GM21528 (cell line): Measurements from ENCODE around the gene EXOC6B.

Source experiments
- ATAC-seq: cut with Tn5 transposase; IDR thresholded peaks from one replicate; pipeline ENCODE4 v1.9.1; 2021; ENCODE audit warnings: mild to moderate bottlenecking, moderate library complexity; ENCODE audit not compliant: unreplicated experiment, low FRiP score

Gene EXOC6B

DNA sequence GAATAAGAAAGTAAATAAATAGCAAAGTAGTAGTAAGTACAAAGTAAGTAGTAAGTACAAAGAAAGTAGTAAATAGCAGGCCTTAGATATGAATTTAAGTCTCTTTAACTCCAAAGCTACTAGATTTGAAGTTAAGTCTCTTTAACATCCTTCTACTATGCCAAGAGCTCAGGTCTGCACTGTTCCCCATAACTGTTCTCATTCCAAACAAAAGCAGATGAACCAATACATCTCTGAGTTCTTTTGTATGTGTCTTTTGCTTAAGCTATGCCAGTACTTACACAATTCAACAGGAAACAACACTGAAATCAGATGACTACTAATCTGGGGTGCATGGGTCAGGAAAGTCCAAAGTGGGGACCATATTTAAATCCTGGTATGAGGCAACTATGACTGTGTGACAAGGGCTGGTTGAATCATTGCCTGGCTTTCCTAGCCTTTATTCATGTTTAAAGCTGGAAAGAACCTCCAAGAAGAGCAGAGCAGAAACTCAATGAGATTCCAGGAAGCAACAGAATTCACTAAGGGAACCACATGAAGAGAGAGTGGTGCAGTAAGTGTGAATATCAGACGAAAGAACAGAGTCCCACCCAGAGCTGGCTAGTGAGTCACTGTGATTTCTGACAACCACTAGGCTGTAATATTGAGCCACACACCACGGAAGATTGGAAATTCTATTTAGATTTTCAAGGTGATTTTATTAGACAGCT lies 627.1 kb downstream of the EXOC6B start:
- no peak for ATAC-seq

DNA sequence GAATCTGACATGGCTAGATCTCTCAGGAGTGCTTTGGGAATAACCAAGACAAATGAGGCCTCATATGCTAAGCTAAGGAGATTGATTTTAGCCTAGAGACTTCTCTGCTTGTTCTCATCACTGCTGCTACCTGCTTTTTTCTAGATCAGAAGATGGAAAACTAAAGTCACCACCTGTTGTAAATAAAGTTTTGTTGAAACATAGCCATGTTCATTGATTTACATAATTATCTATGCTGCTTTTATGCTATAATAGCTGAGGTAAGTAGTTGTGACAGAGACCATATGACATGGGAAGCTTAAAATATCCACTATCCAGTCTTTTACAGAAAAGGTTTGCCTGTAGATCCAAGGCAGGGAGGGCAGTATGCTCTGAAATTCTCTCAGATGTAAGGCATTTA lies 632.1 kb downstream of the EXOC6B start:
- no peak for ATAC-seq

DNA sequence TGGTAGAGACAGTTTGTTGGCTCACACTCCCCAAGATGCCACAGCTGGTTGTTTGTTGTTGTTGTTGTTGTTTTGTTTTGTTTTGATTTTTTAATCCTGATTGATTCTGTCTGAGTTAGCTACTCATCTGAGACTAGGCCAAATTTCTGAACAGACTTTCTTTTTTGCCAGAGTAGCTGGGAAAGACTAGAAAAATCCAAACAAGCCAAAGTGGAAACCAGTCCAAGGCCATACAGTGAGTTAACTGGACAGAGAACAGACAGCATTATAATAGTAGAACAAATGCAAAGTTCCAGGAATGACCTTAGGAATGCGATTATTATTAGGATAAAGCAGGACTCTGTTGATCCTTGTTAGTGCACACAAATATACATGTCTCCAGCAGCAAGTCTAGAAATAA lies 634.4 kb downstream of the EXOC6B start:
- no peak for ATAC-seq

DNA sequence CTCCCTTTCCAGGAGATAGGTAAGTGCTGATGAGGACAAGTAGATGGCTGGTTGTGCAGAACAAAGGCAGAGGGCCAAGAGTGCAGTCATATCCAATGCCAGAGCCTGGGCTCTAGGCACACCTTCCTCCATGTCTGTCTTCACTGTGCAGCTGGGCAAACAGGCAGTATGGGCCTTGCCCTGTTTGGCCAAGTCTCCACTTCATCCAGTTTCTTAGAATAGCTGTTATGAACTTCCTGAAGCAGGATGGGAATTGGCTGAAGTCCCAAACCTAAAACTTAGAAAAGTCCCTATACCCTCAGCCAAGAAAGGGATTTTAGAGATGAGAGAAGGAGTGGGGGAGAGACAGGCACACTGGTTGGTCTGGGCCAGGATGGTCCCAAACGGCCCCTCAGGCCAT lies 640.6 kb downstream of the EXOC6B start:
- ATAC-seq: no peak

DNA sequence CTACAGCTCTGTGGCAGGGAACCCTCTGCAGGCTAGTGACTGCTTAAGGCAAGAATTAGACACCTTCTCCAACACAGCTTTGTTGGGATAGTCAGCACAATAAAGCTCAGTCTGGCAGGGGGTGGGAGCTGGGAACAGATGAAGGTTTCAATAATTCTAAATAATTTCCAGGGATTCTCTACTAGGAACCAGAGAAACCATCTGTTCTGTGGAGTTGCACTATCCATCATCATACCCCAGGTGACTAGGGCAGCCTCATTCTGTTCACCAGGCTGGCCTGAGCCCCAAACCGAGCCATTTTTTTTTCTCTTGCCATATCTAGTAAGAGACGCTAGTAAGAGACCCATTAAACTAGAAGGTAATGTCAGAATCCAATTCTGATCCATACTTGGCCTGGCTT lies 642.4 kb downstream of the EXOC6B start:
- ATAC-seq: no peak

DNA sequence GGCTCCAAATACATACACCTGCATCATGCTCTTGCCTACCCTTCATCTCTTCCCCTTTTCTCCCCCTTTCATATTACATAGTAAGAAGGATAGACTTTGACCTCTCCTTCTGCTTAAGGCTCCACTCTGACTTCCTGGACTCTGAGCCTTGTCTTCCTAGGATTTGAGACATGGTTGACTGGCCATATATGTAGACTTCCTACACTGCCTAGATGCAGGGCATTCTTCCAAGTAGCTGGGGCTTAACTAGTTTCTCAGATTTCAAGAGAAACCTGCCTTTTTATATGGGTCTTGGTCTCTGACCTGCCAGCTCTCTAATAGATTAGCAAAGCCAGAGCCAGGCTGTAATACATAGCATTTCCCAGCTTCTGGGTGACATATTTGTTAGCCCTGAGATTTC lies 642.8 kb downstream of the EXOC6B start:
- no peak for ATAC-seq

DNA sequence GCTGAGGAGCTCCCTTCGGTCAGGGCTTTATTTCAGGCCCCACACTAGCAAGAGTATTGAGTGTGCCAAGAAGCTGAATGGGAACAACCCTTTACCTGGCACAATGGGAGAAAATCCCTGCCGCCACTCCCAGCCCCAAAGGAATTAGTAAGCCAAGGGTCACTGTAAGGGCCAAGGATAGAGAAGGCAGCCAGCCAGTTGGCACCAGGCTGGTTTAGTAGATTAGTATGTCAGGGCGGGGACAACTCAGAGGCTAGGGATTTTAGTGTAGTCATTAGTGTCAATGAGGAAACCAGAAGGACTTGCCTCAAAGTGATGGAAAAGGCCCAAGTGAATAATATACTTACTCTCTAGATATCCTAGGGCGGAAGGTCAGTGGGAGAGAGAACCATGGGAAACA lies 643.3 kb downstream of the EXOC6B start:
- no peak for ATAC-seq

DNA sequence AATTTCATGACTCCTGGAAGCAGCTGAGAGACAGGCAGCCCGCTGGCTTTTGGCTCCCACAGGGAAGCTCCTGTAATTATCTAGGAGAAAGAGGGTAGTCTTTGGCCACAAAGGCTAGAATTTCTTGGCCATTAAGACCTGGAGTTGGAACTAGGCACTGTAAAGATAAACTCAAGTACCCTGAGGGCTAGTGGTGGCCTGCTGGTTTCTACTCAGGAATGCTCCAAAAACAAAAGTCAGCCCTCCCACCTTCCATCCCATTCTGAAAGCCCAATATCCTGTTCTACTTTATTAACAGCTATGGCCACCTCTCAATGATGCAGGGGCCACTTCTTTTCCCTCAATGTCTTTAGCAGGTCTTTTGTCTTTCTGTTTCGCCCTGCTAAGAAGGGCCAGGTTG lies 644.2 kb downstream of the EXOC6B start:
- ATAC-seq: no peak

DNA sequence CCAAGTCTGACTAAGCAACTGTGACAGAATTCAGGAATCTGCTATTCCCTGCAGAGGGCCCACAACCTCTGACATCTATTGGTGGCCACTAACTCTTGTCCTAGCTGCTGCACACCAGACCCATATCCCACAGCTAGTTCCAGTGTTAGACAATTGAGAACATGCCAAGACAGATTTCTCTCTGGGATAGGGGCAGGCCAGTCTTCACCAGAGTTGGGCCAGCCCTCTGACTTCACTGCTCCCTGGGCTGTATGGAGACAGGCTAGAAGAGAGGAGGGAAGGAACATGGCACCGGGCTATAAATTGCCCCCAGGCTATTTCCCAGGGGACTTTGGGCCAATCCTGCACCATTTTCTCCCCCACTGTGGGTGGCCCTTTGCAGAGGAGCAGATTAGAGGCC lies 645.5 kb downstream of the EXOC6B start:
- no peak for ATAC-seq

DNA sequence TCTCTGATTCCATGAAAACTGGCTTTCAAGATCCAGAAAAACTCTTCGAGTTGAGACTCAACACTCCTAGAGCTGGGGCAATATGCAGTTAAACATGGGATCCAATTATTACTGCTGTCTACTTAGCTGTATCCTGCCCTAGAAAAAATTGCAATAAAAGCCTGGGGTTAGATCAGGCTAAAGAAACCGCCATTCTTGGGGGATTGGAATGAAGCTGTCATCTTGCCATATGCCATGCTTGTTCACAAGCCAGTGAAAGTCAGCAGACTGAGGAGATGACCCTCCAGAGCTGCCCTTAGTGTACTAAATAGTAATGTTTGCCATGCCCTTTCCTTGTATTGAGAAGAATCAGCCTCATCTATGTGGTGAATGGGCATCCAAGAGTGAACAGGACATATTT lies 647.3 kb downstream of the EXOC6B start:
- ATAC-seq: no peak

DNA sequence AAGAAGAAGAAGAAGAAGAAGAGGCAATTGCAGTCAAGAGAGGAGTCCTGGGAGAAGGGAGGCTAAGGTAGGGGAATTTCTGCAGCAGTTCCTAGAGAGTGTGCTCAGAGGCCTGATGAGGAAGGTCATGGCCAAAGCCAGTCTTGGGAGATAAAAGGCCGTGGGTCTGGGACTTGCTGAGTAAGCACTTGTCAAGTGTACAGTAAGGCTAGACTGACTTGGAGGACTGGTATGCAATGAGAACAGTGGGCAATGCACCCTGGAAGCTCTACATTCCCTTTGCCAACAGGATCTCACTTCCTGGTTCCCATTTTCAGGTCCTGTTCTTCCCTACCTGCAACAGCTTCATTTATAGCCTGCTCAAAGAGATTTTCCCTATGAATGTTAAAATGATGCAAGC lies 649.6 kb downstream of the EXOC6B start:
- ATAC-seq: no peak

DNA sequence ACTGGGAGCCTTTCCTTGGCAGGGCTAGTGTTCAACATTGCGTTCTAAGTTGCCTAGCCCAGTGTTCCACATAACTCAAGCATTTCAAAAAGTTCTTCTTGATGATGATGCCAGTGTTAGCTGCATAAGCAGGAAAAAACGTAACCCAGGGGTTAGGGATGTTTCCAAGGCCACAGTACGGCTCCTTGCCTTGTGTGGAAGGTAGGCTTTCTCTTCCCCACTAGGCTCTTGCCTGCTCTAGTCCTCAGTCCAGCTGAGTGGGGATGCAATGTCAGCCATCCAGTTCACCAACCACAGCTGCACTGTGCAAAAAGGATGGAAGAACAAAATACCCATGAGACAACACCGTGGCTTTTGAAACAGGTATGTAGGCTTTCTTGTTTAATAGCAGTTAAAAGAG lies 650.2 kb downstream of the EXOC6B start:
- no peak for ATAC-seq

DNA sequence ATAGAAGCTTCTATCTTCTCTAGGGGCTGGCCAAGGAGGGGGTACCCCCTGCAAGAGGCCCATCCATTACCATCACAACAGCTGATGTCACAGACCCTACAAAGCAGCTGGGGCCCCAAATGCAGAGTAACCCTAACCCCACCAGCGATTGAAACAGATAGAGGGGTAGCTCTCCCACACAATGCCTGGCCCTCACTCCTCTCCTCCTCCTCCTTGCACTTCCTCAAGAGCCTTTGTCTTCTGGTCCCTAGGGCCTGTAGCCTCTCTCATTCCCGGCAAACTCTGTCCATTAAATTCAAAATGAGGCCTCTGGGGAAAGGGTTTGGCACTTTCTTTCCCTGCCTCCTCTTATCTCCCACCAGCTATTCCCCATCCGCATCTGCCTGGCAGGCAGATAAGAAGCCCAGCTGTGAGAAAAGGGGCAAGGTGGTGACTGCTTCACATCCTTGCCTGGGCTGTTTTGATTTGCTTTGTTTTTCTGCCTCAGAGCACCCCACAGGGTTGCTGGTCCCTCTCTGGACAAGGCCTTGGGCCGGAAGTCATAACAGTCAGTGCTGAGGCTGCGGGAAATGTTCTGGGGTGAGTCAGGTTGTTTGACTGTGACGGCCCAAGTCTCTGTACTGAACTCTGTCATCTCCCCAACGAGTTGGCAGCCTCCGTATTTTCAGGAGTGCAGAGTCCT lies 652.1 kb downstream of the EXOC6B start:
- no peak for ATAC-seq

DNA sequence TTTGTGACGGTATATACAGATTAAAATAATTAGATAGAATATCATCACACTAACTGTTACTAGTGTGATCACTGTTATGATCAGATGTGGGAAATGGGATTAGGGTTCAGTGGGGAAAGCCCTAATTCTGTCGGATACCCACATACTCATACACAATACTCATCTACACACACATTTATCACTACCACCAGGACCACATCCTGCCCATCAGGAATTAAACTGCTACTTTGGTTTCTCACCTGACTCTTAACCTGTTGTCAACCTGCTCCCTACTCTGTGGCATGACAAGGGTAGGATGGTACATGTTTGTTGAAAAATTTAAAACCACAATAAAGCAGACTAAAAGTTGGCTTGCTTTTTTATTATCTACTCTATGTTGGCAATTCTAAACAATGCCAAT lies 653.4 kb downstream of the EXOC6B start:
- no peak for ATAC-seq

DNA sequence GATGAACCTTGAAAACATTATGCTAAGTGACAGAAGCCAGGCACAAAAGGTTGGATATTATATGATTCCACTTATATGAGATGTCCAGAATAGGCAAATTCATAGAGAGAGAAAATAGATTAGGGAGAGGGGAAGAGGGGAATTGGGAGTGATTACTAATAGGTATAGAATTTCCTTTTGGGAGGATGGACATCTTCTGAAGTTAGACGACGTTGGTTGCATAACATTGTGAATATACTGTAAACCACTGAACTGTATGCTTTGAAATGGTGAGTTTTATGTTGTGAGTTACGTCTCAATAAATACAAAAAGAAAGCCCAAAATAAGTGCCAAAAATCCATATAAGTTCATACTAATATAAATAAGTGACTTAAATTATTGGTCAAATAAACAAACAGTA lies 659.6 kb downstream of the EXOC6B start:
- ATAC-seq: no peak

DNA sequence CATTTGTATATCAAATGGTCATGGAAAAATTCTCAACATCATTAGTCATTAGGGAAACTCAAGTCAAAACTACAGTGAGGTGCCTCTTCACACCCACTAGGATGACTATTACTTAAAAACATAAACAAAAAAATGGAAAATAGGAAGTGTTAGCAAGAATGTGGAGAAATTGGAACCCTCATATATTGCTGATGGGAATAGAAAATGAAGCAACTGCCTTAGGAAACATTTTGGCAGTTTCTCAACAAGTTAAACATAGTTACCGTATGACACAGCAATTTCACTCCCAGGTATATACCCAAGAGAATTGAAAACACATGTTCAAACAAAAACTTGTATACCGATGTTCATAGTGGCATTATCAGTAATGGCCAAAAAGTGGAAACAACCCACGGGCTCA lies 660.0 kb downstream of the EXOC6B start:
- ATAC-seq: no peak

DNA sequence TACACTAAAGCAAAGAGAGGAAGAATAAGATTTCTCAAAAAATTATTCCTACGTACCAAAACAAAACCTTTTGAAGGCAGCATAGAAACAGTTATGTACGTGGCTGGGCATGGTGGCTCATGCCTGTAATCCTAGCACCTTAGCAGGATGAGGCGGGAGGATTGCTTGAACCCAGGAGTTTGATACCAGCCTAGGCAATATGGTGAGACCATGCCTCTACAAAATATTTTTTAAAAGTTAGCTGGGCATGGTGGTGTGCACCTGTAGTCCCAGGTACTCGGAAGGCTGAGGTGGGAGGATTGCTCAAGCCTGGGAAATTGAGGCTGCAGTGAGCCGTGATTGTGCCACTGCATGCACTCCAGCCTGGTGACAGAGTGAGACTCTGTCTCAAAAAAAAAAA lies 663.3 kb downstream of the EXOC6B start:
- no peak for ATAC-seq

DNA sequence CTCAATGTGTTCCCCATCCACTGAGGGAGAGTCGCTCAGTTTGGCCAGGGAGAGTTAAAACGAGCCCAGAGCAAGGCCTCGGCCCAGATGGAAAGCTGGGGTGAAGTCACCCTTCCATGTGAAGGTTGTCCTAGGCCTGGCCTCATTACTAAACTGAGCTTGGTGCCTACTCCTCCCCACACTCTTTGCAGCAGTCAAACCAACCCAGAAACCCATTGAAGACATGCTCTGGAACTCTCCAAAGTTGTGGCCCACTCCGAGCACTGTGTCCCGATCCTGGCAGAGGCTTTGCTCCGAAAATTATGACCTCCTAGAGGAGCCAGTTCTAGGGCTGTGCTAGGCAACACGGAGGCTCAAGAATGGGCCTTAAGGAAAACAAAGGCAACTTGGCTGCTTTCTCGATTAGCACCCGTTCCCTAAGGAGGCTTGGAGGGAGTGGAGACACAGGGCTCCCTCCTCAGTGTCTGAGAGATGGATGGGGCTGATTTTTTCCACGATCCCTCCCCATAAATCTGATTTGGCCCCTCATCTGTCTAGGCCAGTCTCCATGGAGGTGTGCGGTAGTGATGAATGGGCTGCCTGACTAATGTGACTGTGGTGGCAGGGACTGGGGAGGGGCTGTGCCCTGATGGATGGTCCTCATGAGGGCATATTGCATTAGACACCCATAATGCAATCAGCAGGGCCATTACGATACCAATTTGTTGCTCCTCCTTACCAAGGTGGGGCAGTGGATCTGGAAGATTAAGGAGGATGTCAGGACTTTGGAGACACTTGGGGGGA lies 666.4 kb downstream of the EXOC6B start:
- no peak for ATAC-seq

DNA sequence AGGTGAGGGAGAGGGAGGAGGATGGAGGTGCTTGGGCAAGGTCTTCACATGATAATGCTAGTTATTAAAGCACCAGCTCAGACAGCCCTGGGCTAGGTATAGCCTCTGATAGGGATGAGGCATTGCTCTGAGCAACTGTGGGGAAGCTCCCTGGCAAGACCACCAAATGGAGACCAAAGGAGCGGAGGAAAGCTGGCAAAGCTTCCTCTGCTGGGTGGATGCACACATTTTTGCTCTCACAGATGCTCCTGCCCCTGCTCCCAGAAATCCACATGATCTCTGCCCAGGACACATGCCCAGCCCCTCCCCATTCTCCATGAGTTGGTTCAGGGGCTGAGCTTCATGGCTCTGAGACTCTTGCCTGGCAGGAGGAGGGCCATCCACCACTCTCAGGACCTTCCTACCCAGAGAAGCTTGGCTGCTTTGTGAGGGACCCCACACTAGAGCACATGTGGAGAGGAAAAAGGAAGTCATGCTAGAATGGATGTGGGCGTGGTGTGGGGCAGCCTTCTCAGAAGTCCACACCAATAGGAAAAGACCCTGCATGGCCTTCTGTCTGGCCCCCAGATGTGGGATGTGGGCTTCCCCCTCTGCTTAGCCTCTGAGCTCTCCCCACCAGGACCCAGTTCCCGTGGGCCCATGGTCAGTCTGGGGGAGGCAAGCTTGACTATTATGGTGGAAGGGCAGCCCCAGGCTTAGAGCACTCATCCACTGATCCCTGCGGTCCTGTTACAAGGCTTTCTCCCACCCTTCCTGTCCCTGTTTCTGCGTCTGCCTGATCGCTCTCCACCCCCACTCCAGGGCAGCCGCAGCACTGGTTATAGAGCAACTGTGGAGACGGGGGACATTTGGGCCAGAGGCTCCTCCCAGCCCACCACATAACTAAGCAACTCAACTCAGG lies 667.7 kb downstream of the EXOC6B start:
- ATAC-seq: no peak

DNA sequence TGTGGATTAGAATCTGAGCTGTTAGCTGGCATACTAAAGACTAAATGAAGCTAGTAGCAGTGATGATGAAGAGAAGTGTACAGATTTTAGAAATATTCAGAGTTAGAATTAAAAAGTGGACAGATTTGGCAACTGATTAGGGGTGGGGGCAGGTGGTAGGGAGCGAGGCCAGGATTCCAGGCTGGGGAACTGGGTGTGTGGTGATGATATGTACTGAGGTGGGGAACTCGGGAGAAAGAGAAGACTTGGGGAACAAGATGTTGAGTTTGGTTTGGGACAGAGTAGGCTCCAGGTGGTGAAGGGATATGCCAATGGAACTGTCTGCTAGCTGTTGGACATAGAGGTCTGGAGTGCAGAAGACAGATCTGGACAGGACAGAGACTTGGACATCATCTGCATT lies 669.0 kb downstream of the EXOC6B start:
- no peak for ATAC-seq

DNA sequence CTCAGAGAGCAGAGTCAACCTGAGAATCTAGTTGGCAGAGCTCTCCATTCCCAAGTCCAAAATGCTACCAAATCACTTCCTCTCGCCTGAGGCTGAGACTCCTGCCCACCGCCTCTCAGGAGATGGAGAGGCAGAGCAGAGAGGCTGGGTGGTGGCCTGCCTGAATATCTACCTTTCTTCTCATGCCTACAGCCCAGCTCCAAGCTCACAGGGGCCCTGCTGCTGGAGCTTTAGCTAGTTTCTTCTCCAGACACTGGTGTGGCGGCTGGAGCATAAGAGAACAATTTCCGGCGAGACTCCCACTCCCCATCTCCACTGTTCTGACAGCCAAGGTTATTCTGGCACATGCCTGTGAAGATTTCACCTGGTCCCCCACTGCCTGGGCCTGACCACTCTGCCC lies 670.1 kb downstream of the EXOC6B start:
- ATAC-seq: no peak
